MM.1S (cell line): ENCODE results near the gene SLC1A2.

Source experiments
- DNase-seq: peaks from one replicate; pipeline ENCODE4 v3.0.0-alpha.2; 2015
- H2AFZ ChIP-seq: fragments of 300-600 bp; sonication (generic); 2 replicates; pipeline ENCODE4 v1.6.0; 2016; ENCODE audit warnings: antibody characterized with exemption, low read length
- H3F3A ChIP-seq: fragments of 300-600 bp; sonication (generic); 2 replicates; pipeline ENCODE4 v1.6.1; 2016; ENCODE audit warnings: mild to moderate bottlenecking, antibody characterized with exemption, low read length, moderate library complexity, mixed read lengths; ENCODE audit not compliant: insufficient read depth
- H3K27ac ChIP-seq: fragments of 300-600 bp; sonication (generic); 2 replicates; pipeline ENCODE4 v1.5.1; 2016; ENCODE audit warnings: mild to moderate bottlenecking, low read length
- H3K27me3 ChIP-seq: fragments of 300-600 bp; sonication (generic); replicated peaks from 2 replicates; pipeline ENCODE4 v1.6.0; 2016; ENCODE audit warnings: low read length; ENCODE audit not compliant: insufficient read depth
- H3K36me3 ChIP-seq: fragments of 300-600 bp; sonication (generic); replicated peaks from 2 replicates; pipeline ENCODE4 v1.6.1; 2016; ENCODE audit warnings: mild to moderate bottlenecking, low read length, mixed read lengths; ENCODE audit not compliant: insufficient read depth
- H3K4me1 ChIP-seq: fragments of 300-600 bp; sonication (generic); 2 replicates; pipeline ENCODE4 v1.6.1; 2016; ENCODE audit warnings: low read length, mixed read lengths
- H3K4me2 ChIP-seq: fragments of 300-600 bp; sonication (generic); 2 replicates; pipeline ENCODE4 v1.6.0; 2016; ENCODE audit warnings: low read depth, low read length
- H3K4me3 ChIP-seq: fragments of 300-600 bp; sonication (generic); 2 replicates; pipeline ENCODE4 v1.5.1; 2016; ENCODE audit warnings: low read length, mixed read lengths
- H3K79me2 ChIP-seq: fragments of 300-600 bp; sonication (generic); 2 replicates; pipeline ENCODE4 v1.6.1; 2016; ENCODE audit warnings: mixed run types, low read length, mixed read lengths
- H3K9ac ChIP-seq: fragments of 300-600 bp; sonication (generic); 2 replicates; pipeline ENCODE4 v1.6.1; 2016; ENCODE audit warnings: low read length, mixed read lengths
- H3K9me2 ChIP-seq: fragments of 300-600 bp; sonication (generic); replicated peaks from 2 replicates; pipeline ENCODE4 v1.6.1; 2016; ENCODE audit warnings: mild to moderate bottlenecking, low read length, mixed read lengths; ENCODE audit not compliant: insufficient read depth
- H3K9me3 ChIP-seq: fragments of 300-600 bp; sonication (generic); replicated peaks from 2 replicates; pipeline ENCODE4 v1.6.1; 2016; ENCODE audit warnings: mild to moderate bottlenecking, low read length, mixed read lengths; ENCODE audit not compliant: insufficient read depth
- H4K20me1 ChIP-seq: fragments of 300-600 bp; sonication (generic); 2 replicates; pipeline ENCODE4 v1.6.1; 2016; ENCODE audit warnings: mild to moderate bottlenecking, low read length, moderate library complexity, mixed read lengths; ENCODE audit not compliant: insufficient read depth
- CTCF ChIP-seq: fragments of 300-600 bp; sonication (generic); IDR thresholded peaks from 2 replicates; pipeline ENCODE4 v1.5.1; 2016; ENCODE audit warnings: antibody characterized with exemption, low read length, mixed read lengths
- EZH2 ChIP-seq: fragments of 300-600 bp; sonication (generic); optimal IDR thresholded peaks from 2 replicates; pipeline ENCODE3; 2017; ENCODE audit warnings: low read depth, mild to moderate bottlenecking, antibody characterized with exemption, low read length, mixed read lengths
- EZH2phosphoT487 ChIP-seq: fragments of 300-600 bp; sonication (generic); IDR thresholded peaks from 2 replicates; pipeline ENCODE4 v1.6.1; 2018; ENCODE audit warnings: antibody characterized with exemption, low read length

The SLC1A2 gene

GRCh38 chr11:35255514-35255913, 163.8 kb downstream of the SLC1A2 start:
- no peaks in the 10 kb centered on the region for H3K36me3 ChIP-seq
- H3K4me1 ChIP-seq: peaks cover 16% of the 10 kb centered on the region
- no peak overlapping the region for H2AFZ ChIP-seq
- no peak for DNase-seq
- H3K4me2 ChIP-seq: no peak overlapping the region
- TF ChIP-seq EZH2: no peak
- TF ChIP-seq CTCF: no peak
- TF ChIP-seq EZH2phosphoT487: no peak
- no peaks in the 10 kb centered on the region for H3K27me3 ChIP-seq
- H3K4me3 ChIP-seq: no peak overlapping the region
- H3K9me2 ChIP-seq: no peaks in the 10 kb centered on the region
- no peak overlapping the region for H3K27ac ChIP-seq
- peaks cover 10% of the 10 kb centered on the region for H3F3A ChIP-seq
- no peaks in the 10 kb centered on the region for H3K79me2 ChIP-seq
- H3K9ac ChIP-seq: no peak overlapping the region
- H4K20me1 ChIP-seq: no peaks in the 10 kb centered on the region
- H3K9me3 ChIP-seq: no peaks in the 10 kb centered on the region

DNA sequence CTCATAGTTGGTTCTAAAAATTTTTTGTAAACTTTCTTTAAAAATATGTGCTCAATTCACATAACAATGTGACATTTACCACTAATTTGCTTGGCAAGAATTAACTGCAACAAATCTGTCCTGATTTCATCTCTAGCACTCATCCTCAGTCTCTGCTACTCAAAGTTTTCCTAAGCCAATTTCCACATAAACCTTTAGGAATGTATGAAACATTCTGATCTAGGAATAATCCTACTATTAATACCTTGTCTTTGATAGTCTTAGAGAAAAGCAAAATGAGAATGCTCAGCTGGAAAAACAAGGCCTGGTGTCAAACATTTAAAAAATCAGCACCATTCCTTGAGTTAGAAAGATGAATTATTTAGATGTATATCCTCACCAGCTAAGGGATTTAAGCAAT, 166.1 kb downstream of the SLC1A2 start:
- no peak overlapping the region for H3K27ac ChIP-seq
- no peaks in the 10 kb centered on the region for H3K9me2 ChIP-seq
- H3K4me2 ChIP-seq: no peak overlapping the region
- H3K79me2 ChIP-seq: no peaks in the 10 kb centered on the region
- no peak overlapping the region for H3K9ac ChIP-seq
- H3K4me3 ChIP-seq: no peak overlapping the region
- no peaks in the 10 kb centered on the region for H4K20me1 ChIP-seq
- H3F3A ChIP-seq: peaks cover 10% of the 10 kb centered on the region
- no peak overlapping the region for H2AFZ ChIP-seq
- TF ChIP-seq CTCF (no peak), EZH2phosphoT487 (no peak), EZH2 (no peak)
- no peaks in the 10 kb centered on the region for H3K27me3 ChIP-seq
- no peaks in the 10 kb centered on the region for H3K36me3 ChIP-seq
- DNase-seq: no peak
- H3K4me1 ChIP-seq: peaks cover 16% of the 10 kb centered on the region
- no peaks in the 10 kb centered on the region for H3K9me3 ChIP-seq

GRCh38 chr11:35250621-35251020, 168.7 kb downstream of the SLC1A2 start:
- Histone ChIP-seq H3K36me3 (no peaks in the 10 kb centered on the region), H3K27me3 (no peaks in the 10 kb centered on the region), H3K4me3 (no peak overlapping the region), H3K79me2 (no peaks in the 10 kb centered on the region), H3K9ac (no peak overlapping the region), H3K9me3 (no peaks in the 10 kb centered on the region), H4K20me1 (no peaks in the 10 kb centered on the region), H3K27ac (no peak overlapping the region), H2AFZ (no peak overlapping the region), H3K4me1 (no peaks in the 10 kb centered on the region), H3K9me2 (no peaks in the 10 kb centered on the region), H3K4me2 (no peak overlapping the region), H3F3A (no peaks in the 10 kb centered on the region)
- TF ChIP-seq EZH2 (no peak), EZH2phosphoT487 (no peak), CTCF (no peak)
- DNase-seq: no peak

- H3K4me2 ChIP-seq: no peak overlapping the region
- H3K9me2 ChIP-seq: no peaks in the 10 kb centered on the region
- H3K27ac ChIP-seq: no peak overlapping the region
- H4K20me1 ChIP-seq: no peaks in the 10 kb centered on the region
- H3K9me3 ChIP-seq: no peaks in the 10 kb centered on the region
- H3F3A ChIP-seq: no peaks in the 10 kb centered on the region
- H2AFZ ChIP-seq: no peak overlapping the region
- no peaks in the 10 kb centered on the region for H3K36me3 ChIP-seq
- DNase-seq: no peak
- H3K79me2 ChIP-seq: no peaks in the 10 kb centered on the region
- no peak overlapping the region for H3K9ac ChIP-seq
- no peaks in the 10 kb centered on the region for H3K27me3 ChIP-seq
- TF ChIP-seq EZH2phosphoT487 (no peak), EZH2 (no peak), CTCF (no peak)
- no peaks in the 10 kb centered on the region for H3K4me1 ChIP-seq
- H3K4me3 ChIP-seq: no peak overlapping the region
These were observed 169.2 kb downstream of the SLC1A2 start for GRCh38 chr11:35250192-35250591.
